Measurements from ENCODE around the gene SPINK14.
A peak's percentile ranks its signal among the peaks of the same experiment; 100 is the strongest.

The SPINK14 gene

GRCh38 chr5:148163345-148163744, 5.0 kb upstream of the SPINK14 start:
- in situ Hi-C loops (cut with MboI; ENCODE audit: low sequenced_read_pairs, unreplicated experiment) = no loop called here
- no peak for TF ChIP-seq CTCF (IDR thresholded peaks at IDR 0.05; ENCODE audit: borderline replicate concordance, control extremely low read depth, extremely low read depth, insufficient read depth, missing control alignments)
- no peak for DNase-seq (ENCODE audit: low spot score)

- no peak for DNase-seq (ENCODE audit: low spot score)
- in situ Hi-C loops (cut with MboI; ENCODE audit: low sequenced_read_pairs, unreplicated experiment) = no loop called here
- TF ChIP-seq CTCF (IDR thresholded peaks at IDR 0.05; ENCODE audit: borderline replicate concordance, control extremely low read depth, extremely low read depth, insufficient read depth, missing control alignments) = no peak
Measured at GRCh38 chr5:148166550-148167283, 1.6 kb upstream of the SPINK14 start.

GRCh38 chr5:148172377-148172776, 4.0 kb downstream of the SPINK14 start:
- no peak for DNase-seq (ENCODE audit: low spot score)
- in situ Hi-C loops (cut with MboI; ENCODE audit: low sequenced_read_pairs, unreplicated experiment) = no loop called here
- no peak for TF ChIP-seq CTCF (IDR thresholded peaks at IDR 0.05; ENCODE audit: borderline replicate concordance, control extremely low read depth, extremely low read depth, insufficient read depth, missing control alignments)

- DNase-seq (ENCODE audit: low spot score) = no peak
- no peak for TF ChIP-seq CTCF (IDR thresholded peaks at IDR 0.05; ENCODE audit: borderline replicate concordance, control extremely low read depth, extremely low read depth, insufficient read depth, missing control alignments)
- in situ Hi-C loops (cut with MboI; ENCODE audit: low sequenced_read_pairs, unreplicated experiment) = loop anchor here (25.0 kb wide), 3 partner anchors 286 to 861 kb away; no protein-coding TSS in a partner anchor
Measured at GRCh38 chr5:148176480-148176879, 8.1 kb downstream of the SPINK14 start.

GRCh38 chr5:148177207-148177606, 8.9 kb downstream of the SPINK14 start:
- TF ChIP-seq CTCF (IDR thresholded peaks at IDR 0.05; ENCODE audit: borderline replicate concordance, control extremely low read depth, extremely low read depth, insufficient read depth, missing control alignments) = no peak
- in situ Hi-C loops (cut with MboI; ENCODE audit: low sequenced_read_pairs, unreplicated experiment) = loop anchor here (25.0 kb wide), 3 partner anchors 285 to 860 kb away; no protein-coding TSS in a partner anchor
- no peak for DNase-seq (ENCODE audit: low spot score)

- TF ChIP-seq CTCF (IDR thresholded peaks at IDR 0.05; ENCODE audit: borderline replicate concordance, control extremely low read depth, extremely low read depth, insufficient read depth, missing control alignments) = peak; percentile 59
- DNase-seq (ENCODE audit: low spot score) = no peak
- in situ Hi-C loops (cut with MboI; ENCODE audit: low sequenced_read_pairs, unreplicated experiment) = loop anchor here (25.0 kb wide), 3 partner anchors 283 to 858 kb away; no protein-coding TSS in a partner anchor
Measured at GRCh38 chr5:148179234-148179824, 11.0 kb downstream of the SPINK14 start.

Data from GM13976 (cell line).